GM21825 (cell line): ENCODE data around the gene MUC13.

Experiments
- ATAC-seq: cut with Tn5 transposase; IDR thresholded peaks from one replicate; pipeline ENCODE4 v1.9.1; 2021; ENCODE audit warnings: mild to moderate bottlenecking, moderate library complexity; ENCODE audit not compliant: unreplicated experiment

MUC13 gene

GRCh38 chr3:124951511-124952281 lies 17.1 kb upstream of the MUC13 start:
- no peak for ATAC-seq

GRCh38 chr3:124950026-124950425 lies 15.5 kb upstream of the MUC13 start:
- no peak for ATAC-seq

- no peak for ATAC-seq
Measured at GRCh38 chr3:124942613-124943012, 8.1 kb upstream of the MUC13 start.

- ATAC-seq, result no peak
Measured at GRCh38 chr3:124941771-124942170, 7.2 kb upstream of the MUC13 start.

GRCh38 chr3:124939661-124940060 lies 5.1 kb upstream of the MUC13 start:
- no peak for ATAC-seq

- ATAC-seq, result no peak
Measured at GRCh38 chr3:124938896-124939295, 4.3 kb upstream of the MUC13 start.

DNA sequence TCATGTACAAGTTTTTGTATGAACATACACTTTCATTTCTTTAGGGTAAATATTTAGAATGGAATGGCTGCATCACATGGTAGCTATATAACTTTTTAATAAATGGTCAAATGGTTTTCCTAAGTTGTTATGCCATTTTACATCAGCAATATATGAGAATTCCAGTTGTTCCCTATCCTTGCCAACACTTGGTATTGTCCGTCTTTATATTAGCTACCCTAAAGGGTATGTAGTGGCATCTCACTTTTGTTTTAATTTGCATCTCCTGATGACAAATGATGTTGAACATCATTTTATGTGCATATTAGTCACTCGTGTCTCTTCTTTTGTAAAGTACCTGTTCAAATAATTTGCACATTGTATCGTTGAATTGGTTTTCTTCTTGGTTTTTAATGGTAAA lies 2.5 kb upstream of the MUC13 start:
- ATAC-seq, result no peak

- ATAC-seq, result no peak
Measured at GRCh38 chr3:124935794-124936542, 1.4 kb upstream of the MUC13 start.

GRCh38 chr3:124935264-124935663 lies 713 bp upstream of the MUC13 start:
- ATAC-seq, result no peak

GRCh38 chr3:124928333-124929202 lies 6.0 kb downstream of the MUC13 start:
- ATAC-seq, result no peak

GRCh38 chr3:124927574-124928045 lies 6.9 kb downstream of the MUC13 start:
- no peak for ATAC-seq

DNA sequence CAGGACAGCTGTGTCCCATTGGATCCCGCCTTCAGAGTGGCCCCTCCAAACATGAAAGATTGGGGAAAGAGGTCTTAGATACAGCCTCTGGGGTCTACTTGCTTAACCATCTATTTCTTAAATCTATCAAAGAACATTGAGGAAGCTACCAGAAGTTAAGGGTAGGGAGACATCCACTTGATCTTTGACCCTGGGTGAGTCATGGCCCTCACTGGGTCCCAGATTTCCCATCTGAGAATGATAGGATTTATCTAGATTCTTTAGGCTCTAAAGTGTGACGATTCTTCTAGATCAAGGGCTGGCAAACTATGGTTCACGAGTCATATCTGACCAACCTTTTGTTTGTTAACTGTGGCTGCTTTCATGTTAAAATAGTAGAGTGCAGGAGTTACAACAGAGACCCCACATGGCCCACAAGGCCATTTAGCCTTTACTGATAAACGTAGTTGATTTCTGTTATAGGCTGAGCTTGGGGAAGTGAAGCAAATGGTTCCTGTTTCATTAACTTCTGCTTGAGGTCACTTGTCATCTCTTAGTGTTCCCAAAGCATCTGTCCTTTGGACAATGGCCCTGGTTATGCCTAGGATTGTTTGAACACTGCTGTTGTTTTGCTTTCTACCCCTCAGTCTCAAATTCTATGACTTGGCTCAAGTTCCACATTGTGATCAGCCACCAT lies 8.0 kb downstream of the MUC13 start:
- ATAC-seq, result no peak

DNA sequence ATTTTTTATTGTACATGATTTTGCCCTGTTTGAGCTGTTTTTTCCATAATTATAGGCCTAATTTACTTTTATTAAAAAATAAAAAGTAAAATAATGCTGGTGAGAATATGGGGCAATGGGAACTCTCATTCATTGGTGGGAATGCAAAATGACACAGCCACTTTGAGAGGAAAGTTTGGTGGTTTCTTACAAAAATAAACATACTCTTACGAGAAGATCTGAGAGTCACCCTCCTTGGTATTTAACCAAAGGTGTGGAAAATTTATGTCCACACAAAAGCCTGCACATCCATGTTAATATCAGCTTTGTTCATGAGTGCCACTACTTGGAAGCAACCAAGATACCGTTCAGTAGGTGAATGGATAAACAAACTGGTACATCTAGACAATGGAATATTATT lies 9.8 kb downstream of the MUC13 start:
- ATAC-seq, result no peak

GRCh38 chr3:124923833-124924232 lies 10.7 kb downstream of the MUC13 start:
- no peak for ATAC-seq

DNA sequence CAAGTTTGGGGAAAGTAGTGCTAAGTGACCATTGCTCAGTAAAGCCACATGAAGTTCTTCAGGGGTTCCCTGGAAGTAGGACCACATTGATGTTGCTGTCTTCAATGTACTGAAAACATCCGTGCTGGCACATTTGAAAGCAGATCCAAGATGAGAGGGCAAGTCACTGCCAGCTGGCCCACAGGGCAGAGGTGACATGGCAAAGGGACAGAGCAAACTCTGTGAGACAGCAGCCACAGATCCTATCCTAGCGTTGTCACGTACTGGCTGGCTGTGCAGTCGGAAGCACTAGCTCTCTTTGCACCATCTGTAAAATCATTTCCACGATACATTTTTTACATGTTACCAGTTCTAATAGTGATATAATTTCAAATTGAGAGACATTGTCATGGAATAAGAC lies 13.8 kb downstream of the MUC13 start:
- ATAC-seq, result no peak

DNA sequence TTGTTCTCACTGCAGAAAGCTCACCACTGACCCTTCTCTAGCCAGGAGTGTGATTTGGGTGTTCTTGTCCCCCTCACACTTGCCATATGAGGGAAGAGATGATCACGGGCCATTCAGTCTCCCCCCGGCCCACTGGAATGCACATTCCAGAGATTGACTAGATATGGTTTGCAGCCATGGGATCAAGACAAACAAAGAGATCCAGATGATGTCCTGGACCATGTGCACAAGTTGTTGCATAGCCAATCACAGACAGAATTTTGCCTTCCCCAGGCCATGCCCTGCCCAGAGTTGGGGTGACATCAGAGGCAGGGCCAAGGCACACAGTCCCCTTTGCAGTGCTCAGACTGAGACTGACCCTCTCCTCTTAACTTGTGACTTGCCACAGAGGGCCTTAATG lies 14.8 kb downstream of the MUC13 start:
- ATAC-seq, result no peak

DNA sequence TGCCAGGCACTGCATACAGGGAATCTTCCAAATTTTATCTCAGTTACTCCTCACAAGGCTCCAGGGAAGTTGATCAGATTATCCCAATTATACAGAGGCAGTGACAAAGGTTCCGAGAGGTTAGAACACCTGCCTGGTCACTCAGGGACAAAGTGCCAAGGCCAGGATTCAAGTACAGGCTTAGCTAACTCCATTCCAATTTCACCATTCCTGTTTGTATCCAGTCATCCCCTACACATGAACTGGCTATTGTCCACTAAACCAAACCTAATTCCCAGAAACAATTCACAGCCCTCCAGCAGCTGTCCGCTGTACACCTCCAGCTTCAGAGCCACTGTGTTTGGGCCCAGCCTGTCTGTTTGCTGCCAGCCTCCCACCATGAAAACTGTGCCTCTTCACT lies 16.0 kb downstream of the MUC13 start:
- no peak for ATAC-seq

GRCh38 chr3:124916837-124917409 lies 17.6 kb downstream of the MUC13 start:
- ATAC-seq, result no peak

DNA sequence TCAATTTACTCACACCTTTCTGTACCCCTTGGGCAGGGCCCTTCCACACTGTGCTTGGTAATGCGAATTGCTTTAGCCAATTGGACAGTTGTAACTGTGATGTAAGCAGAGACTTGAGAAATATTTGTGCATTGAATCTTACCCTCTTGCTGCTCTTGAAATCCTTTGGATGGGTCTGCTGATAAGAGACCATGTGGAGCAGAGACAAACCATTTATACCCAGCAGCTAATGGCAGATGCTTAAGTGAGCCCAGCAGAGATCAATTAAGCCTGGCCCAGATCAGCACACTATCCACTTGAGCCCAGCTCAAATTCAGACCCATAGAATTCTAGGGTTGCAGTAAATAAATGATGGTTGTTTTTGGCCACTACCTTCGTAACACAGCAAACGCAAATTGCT lies 19.3 kb downstream of the MUC13 start:
- ATAC-seq, result no peak

DNA sequence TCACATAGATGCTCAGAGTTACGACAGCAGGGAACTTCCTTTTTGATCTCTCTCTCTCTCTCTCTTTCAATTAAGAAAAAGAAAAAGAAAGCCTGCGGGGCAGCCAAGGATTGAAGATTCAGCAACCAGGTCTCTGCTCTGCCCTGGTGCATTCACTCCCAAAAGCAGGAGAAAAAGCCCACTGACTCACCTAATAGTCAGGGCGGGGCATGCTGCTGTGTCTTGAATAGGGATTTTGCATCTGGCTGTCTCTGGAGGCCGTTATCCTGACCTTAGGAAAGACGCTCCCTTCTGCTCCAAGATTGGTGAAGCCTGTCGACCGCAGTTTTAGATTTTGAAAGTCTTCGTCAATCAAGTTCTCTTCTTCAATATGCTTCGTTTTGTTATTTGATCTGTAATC lies 26.6 kb downstream of the MUC13 start:
- ATAC-seq, result no peak
